ENCODE measurements around the gene ACTL10. TPM values are rescaled to one million over a fixed set of nuclear protein-coding genes. Genes with fewer than 3 reads are reported as not detected.
"Not testable (repeated sequence)": the region's sequence is repeated elsewhere in the genome, so short reads cannot be mapped to it uniquely, and the experiment has no call there.

The ACTL10 gene
- total RNA-seq, 1 donor = 2.2 TPM

GRCh38 chr20:33645396-33645795, 21.3 kb upstream of the ACTL10 start:
- DNase-seq (ENCODE audit: insufficient read length, low spot score, missing footprints) = peak; percentile 30
- TF ChIP-seq CTCF (IDR thresholded peaks at IDR 0.05; ENCODE audit: extremely low read depth, low read depth, low read length) = no peak
- H3K9me3 ChIP-seq (ENCODE audit: low read depth, low read length) = no peaks in the 10 kb centered on the region
- no peaks in the 10 kb centered on the region for H3K27me3 ChIP-seq (ENCODE audit: insufficient read depth, low read length)
- H3K36me3 ChIP-seq (ENCODE audit: insufficient read depth, low read length) = peaks cover 27% of the 10 kb centered on the region
- H3K4me1 ChIP-seq (ENCODE audit: insufficient read depth, low read length) = peaks cover 20% of the 10 kb centered on the region
- no peaks in the 10 kb centered on the region for H3K79me2 ChIP-seq (ENCODE audit: insufficient read depth, low read length)
- H3K4me2 ChIP-seq (ENCODE audit: insufficient read depth, low read length) = no peak overlapping the region
- no peak overlapping the region for H2AFZ ChIP-seq (ENCODE audit: low read length)
- no peak overlapping the region for H3K4me3 ChIP-seq (ENCODE audit: insufficient read depth, low read length)
- H4K20me1 ChIP-seq (ENCODE audit: insufficient read depth, low read length) = peaks cover 26% of the 10 kb centered on the region
- no peak overlapping the region for H3K27ac ChIP-seq (ENCODE audit: low read depth, low read length)

- DNase-seq (ENCODE audit: insufficient read length, low spot score, missing footprints) = no peak
- H3K4me3 ChIP-seq (ENCODE audit: insufficient read depth, low read length) = no peak overlapping the region
- peaks cover 4% of the 10 kb centered on the region for H3K27me3 ChIP-seq (ENCODE audit: insufficient read depth, low read length)
- H3K27ac ChIP-seq (ENCODE audit: low read depth, low read length) = no peak overlapping the region
- no peak for TF ChIP-seq CTCF (IDR thresholded peaks at IDR 0.05; ENCODE audit: extremely low read depth, low read depth, low read length)
- no peak overlapping the region for H3K4me2 ChIP-seq (ENCODE audit: insufficient read depth, low read length)
- H3K79me2 ChIP-seq (ENCODE audit: insufficient read depth, low read length) = no peaks in the 10 kb centered on the region
- peaks cover 20% of the 10 kb centered on the region for H3K4me1 ChIP-seq (ENCODE audit: insufficient read depth, low read length)
- no peaks in the 10 kb centered on the region for H3K9me3 ChIP-seq (ENCODE audit: low read depth, low read length)
- no peak overlapping the region for H2AFZ ChIP-seq (ENCODE audit: low read length)
- peaks cover 23% of the 10 kb centered on the region for H3K36me3 ChIP-seq (ENCODE audit: insufficient read depth, low read length)
- H4K20me1 ChIP-seq (ENCODE audit: insufficient read depth, low read length) = peaks cover 26% of the 10 kb centered on the region
Observed at GRCh38 chr20:33646191-33646590, 20.6 kb upstream of the ACTL10 start.

GRCh38 chr20:33646959-33647602, 19.7 kb upstream of the ACTL10 start:
- H3K4me1 ChIP-seq (ENCODE audit: insufficient read depth, low read length) = peaks cover 20% of the 10 kb centered on the region
- not testable (repeated sequence) for H3K27me3 ChIP-seq (ENCODE audit: insufficient read depth, low read length); H3K9me3 ChIP-seq (ENCODE audit: low read depth, low read length); H3K27ac ChIP-seq (ENCODE audit: low read depth, low read length); H2AFZ ChIP-seq (ENCODE audit: low read length); H3K79me2 ChIP-seq (ENCODE audit: insufficient read depth, low read length); H3K4me3 ChIP-seq (ENCODE audit: insufficient read depth, low read length)
- peaks cover 20% of the 10 kb centered on the region for H3K36me3 ChIP-seq (ENCODE audit: insufficient read depth, low read length)
- H4K20me1 ChIP-seq (ENCODE audit: insufficient read depth, low read length) = peaks cover 26% of the 10 kb centered on the region
- peak; percentile 68 for DNase-seq (ENCODE audit: insufficient read length, low spot score, missing footprints)
- H3K4me2 ChIP-seq (ENCODE audit: insufficient read depth, low read length) = peak overlapping the region; percentile 67

- Histone ChIP-seq H3K9me3 (ENCODE audit: low read depth, low read length) (no peaks in the 10 kb centered on the region), H3K4me1 (ENCODE audit: insufficient read depth, low read length) (peaks cover 20% of the 10 kb centered on the region), H4K20me1 (ENCODE audit: insufficient read depth, low read length) (peaks cover 26% of the 10 kb centered on the region), H3K36me3 (ENCODE audit: insufficient read depth, low read length) (peaks cover 20% of the 10 kb centered on the region), H3K27me3 (ENCODE audit: insufficient read depth, low read length) (peaks cover 6% of the 10 kb centered on the region), H3K79me2 (ENCODE audit: insufficient read depth, low read length) (no peaks in the 10 kb centered on the region), H3K27ac (ENCODE audit: low read depth, low read length) (peak overlapping the region; percentile 59), H3K4me2 (ENCODE audit: insufficient read depth, low read length) (peak overlapping the region; percentile 67), H2AFZ (ENCODE audit: low read length) (no peak overlapping the region), H3K4me3 (ENCODE audit: insufficient read depth, low read length) (peak overlapping the region; percentile 29)
- peak; percentile 98 for DNase-seq (ENCODE audit: insufficient read length, low spot score, missing footprints)
- TF ChIP-seq CTCF (IDR thresholded peaks at IDR 0.05; ENCODE audit: extremely low read depth, low read depth, low read length) = no peak
Observed at GRCh38 chr20:33647603-33648395, 18.9 kb upstream of the ACTL10 start.
